ENCODE data around the gene HSPA1B.
"Not testable (repeated sequence)": the region's sequence is repeated elsewhere in the genome, so short reads cannot be mapped to it uniquely, and the experiment has no call there.

Gene HSPA1B

GRCh38 chr6:31827286-31828079, at the start of gene HSPA1B:
Gene HSPA1B (plus strand): TSS chr6:31827738. CDS start chr6:31827951, 213 bp downstream.
- peak; percentile 99 for DNase-seq (ENCODE audit: low read depth, low spot score)
- peak within 1 kb of the TSS; percentile 96 for H3K27ac ChIP-seq

DNA sequence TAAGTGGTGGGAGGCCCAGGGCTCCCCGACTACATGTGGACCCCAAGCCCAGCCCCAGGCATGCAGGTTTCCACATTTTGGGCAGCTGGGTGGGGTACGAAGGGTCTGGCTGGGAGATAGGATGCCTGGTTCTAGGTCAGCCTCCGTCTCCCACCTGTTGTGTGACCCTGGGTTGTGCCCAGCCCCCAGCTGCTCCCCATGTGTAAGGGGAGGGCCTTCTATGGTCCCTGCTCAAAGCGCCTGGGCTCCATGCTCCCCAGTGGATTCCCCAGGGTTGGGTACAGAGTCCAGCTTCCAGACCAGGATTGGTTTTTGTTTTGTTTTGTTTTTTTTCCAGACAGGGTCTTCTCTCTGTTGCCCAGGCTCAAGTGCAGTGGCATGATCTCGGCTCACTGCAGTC, 49.3 kb upstream of the HSPA1B start:
- no peak for DNase-seq (ENCODE audit: low read depth, low spot score)
- no peak overlapping the region for H3K27ac ChIP-seq

DNA sequence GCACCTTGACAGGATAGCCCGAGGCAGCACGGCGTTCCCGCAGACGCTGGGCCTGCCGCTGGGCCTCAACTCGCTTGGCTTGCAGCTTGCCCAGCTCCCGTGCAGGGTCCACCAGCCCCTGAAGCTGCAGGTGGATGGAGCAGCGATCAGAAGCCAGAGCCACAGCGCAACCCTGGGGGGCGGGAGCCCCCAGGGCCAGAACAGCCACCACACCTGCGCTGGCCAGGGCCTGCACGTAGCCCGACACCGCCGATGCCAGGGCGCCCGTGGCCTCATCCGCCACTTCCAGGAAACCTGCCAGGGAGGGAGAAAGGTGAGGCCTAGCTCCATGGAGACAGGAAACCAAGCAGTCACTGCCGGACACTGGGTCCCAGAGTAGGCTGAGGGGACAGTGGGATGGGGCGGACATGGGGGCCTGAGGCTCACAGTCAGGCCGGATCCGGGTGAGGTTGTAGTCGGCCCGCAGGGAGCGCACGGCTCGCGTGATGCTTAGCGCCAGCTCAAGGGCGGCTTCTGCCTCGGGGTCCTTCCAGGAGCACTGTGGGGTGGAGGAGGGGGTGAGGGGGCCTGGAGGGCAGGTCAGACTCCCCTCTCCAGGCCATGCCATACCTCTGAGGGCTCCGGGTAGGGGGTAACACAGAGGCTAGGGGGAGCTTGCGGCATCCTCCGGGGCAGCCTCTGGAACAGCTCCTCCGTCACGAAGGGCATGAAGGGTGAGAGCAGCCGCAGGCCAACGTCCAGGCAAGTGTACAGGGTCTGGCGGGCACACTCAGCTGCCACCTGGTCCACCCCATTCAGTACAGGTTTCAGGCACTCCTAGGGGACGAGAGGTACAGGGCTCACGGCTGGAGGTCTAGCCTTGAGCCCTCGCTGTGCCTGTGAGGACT, 48.3 kb upstream of the HSPA1B start:
- no peak overlapping the region for H3K27ac ChIP-seq
- DNase-seq (ENCODE audit: low read depth, low spot score) = no peak

- DNase-seq (ENCODE audit: low read depth, low spot score) = no peak
- no peak overlapping the region for H3K27ac ChIP-seq
These were observed 47.6 kb upstream of the HSPA1B start for GRCh38 chr6:31779908-31780307.

GRCh38 chr6:31780507-31781243, 46.9 kb upstream of the HSPA1B start:
- DNase-seq (ENCODE audit: low read depth, low spot score) = no peak
- no peak overlapping the region for H3K27ac ChIP-seq

GRCh38 chr6:31781244-31782125, 46.1 kb upstream of the HSPA1B start:
- no peak for DNase-seq (ENCODE audit: low read depth, low spot score)
- no peak overlapping the region for H3K27ac ChIP-seq

GRCh38 chr6:31782126-31782855, 45.2 kb upstream of the HSPA1B start:
- DNase-seq (ENCODE audit: low read depth, low spot score) = no peak
- no peak overlapping the region for H3K27ac ChIP-seq

DNA sequence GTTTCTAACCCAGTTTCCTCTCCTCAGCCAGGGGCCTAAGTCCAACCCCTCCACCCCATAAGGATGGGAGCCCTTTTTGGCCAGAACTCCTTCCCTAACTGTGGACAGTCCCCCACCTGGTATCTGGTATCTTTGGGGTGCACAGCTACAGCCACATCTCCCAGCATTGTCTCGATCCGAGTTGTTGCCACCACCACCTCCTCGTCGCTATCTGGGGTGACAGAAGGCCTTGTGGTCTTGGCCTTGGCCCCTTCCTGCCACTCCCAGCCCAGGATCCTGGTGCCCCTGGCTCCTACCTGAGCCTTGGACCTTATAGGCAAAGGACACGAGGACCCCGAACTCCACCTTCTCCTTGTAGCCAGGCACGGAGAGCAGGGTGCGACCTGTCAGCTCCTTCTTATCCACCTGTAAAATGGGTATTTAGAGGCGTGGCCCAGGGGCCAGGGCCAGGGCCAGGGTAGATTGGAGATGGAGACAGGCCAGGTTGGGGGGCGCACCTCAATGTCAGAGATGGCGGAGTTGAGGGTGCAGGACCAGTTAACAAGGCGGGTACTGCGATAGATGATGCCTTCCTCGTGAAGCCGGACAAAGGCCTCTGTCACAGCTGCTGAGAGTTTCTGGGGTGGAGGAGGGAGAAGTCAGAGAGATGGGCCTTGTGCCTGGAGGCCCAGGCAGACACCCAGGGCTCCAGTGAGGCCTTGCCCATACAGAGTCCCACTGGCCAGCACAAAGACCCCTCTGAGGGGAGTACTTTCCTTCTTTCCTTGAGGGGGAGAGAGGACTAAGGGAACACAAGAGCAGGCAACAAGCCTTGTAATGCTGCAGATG, 43.2 kb upstream of the HSPA1B start:
- no peak for DNase-seq (ENCODE audit: low read depth, low spot score)
- H3K27ac ChIP-seq = no peak overlapping the region

GRCh38 chr6:31785475-31785874, 42.1 kb upstream of the HSPA1B start:
- DNase-seq (ENCODE audit: low read depth, low spot score) = no peak
- no peak overlapping the region for H3K27ac ChIP-seq

GRCh38 chr6:31791324-31792089, 36.0 kb upstream of the HSPA1B start:
- peak overlapping the region; percentile 94 for H3K27ac ChIP-seq
- no peak for DNase-seq (ENCODE audit: low read depth, low spot score)

- peak overlapping the region; percentile 94 for H3K27ac ChIP-seq
- no peak for DNase-seq (ENCODE audit: low read depth, low spot score)
These were observed 35.5 kb upstream of the HSPA1B start for GRCh38 chr6:31792090-31792374.

DNA sequence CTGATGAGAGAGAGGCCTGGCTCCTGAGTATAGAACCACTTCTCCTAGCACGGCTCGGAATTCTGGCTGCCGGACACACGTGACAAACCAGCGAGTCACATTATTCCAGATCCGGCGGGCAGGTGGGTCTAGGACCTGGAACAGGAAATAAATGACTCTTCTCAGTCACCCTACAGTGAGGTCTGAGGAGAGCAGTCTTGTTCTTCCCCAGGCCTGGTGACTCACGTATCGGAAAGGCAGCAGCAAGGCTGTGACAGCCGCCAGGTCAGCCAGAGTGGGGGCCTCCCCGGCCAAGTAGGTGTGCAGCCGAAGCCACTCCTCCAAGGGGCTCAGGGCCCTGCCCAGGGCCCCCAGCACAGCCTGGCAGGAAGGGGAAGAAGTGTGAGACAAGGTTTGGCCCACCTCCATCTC, 34.8 kb upstream of the HSPA1B start:
- peak; percentile 66 for DNase-seq (ENCODE audit: low read depth, low spot score)
- peak overlapping the region; percentile 94 for H3K27ac ChIP-seq

DNA sequence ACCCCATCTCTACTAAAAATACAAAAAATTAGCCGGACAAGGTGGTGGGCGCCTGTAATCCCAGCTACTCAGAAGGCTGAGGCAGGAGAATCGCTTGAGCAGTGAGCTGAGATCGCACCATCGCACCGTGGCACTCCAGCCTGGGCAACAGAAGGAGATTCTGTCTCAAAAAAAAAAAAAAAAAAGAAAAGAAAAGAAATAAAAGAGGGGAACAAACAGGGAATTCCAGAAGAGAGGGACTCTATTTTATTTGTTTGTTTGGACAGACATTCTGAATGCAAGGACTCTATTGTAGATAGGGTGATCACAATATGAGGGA, 33.7 kb upstream of the HSPA1B start:
- H3K27ac ChIP-seq = peak overlapping the region; percentile 94
- DNase-seq (ENCODE audit: low read depth, low spot score) = not testable (repeated sequence)

DNA sequence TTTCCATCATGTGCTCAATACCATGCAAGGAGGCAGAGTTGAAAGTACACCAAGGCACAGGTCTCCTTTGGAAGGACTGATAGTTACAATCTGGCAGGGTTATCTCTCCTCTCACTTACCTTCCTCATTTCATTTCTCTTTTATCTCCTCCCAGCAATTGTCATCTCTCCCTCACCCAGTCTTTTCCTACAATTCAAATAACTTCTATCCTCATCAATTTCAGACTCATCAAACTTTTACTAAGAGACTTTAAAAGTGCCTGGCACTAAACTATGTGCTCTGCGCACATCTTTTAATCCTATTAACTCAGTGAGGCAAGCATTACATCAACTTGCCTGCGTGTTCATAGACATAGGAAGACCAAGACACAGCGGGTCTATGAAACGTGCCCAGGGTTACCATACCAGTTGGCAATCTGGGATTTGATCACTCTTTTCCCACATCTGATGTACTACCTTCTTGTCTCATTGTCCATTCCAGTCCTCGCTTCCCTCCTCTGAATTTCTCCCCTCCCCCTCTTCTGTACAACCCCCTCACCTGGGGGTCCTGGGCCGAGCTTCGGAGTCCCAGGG, 33.2 kb upstream of the HSPA1B start:
- DNase-seq (ENCODE audit: low read depth, low spot score) = no peak
- peak overlapping the region; percentile 94 for H3K27ac ChIP-seq

DNA sequence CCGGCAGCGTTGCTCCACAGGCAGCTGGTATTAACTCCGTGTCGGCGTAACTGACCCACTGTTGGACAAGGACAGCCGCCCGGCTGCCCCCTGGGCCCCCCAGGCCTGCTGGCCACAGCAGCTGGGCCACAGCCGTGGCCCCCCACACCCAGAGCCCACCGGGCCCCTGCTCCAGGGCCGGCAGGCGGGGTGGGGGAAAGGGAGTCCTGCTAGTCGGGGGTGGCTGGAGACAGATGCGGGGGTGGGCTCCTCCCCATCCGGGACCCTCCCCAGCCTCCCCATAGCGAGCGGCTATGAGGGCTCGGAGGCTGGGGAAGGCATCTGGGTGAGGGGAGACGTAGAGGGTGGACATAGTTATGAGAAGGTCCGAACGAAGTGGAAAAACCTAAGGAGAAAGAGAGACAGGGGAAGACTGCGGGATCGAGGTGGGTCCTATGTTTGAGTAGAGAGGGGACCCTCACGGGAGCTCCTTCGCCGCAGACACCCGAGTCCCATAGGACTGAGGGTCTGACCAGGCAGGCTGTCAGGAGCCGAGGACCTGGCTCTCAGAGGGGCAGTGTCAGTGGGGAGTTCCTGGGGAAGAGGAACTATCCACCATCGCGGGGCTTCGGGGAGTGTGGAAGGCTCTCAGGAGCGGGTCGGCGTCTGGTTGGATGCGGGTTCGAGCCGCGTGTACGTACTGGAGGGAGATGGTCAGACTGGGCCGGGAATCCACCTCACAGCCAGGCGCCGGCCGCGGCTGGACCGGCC, 32.5 kb upstream of the HSPA1B start:
- peak overlapping the region; percentile 94 for H3K27ac ChIP-seq
- no peak for DNase-seq (ENCODE audit: low read depth, low spot score)

DNA sequence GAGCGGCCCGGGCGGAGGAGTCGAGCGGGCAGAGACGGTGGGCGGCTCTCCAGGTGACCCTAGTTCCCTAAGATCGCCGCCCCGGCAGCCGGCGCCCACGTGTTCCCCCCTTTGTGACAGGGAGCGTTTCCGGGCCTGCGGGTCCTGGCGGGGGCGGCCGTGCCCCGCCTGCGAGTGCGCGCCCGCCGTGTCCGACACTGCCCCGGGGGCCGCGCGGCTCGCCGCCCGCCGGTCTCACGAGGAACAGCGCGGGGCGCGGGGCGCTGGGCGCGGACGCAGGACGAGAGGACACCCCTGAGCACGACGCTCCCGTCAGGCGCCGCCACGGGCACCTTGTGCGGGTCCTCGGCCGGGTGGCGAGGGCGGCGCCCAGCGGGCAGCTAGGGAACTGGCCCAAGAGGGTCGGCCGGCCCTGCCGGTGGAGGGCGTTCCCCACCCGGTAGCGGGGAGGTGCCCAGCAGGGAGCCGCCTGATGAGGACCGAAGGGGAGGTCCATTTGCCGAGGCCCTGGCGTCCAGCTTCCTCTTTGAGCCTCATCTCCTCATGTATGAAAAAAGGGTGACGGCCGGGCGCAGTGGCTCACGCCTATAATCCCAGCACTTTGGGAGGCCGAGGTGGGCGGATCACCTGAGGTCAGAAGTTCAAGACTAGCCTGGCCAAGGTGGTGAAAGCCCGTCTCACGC, 31.8 kb upstream of the HSPA1B start, which contains the start of gene VARS1:
TSS of gene VARS1 (minus strand) at position 137 of the 683 bp plus-strand sequence. CDS start 535 bp downstream, outside the sequence.
- peak within 1 kb of the TSS; percentile 94 for H3K27ac ChIP-seq
- DNase-seq (ENCODE audit: low read depth, low spot score) = peak; percentile 52

Measured in epithelial cell of prostate (primary cell).